MCF 10A (cell line): ENCODE data around the gene MN1. TPM values are rescaled to one million over a fixed set of nuclear protein-coding genes. Genes with fewer than 3 reads are reported as not detected.

Source experiments
- BruUV-seq: library from RNA; stranded (reverse); fragments of 400-500 nt; replicated peaks from 2 replicates; lab custom pipeline; 2021; lab: Mats Ljungman, UMichigan
- CTCF ChIA-PET: fragments of 300-600 bp; sonication (Branson Sonifier 250); formaldehyde crosslinking; extraction: SDS; loops from one replicate; lab custom pipeline; 2021; ENCODE audit warnings: antibody characterized with exemption, inconsistent platforms; lab: Yijun Ruan, JAX
- POLR2A ChIA-PET: fragments of 300-600, 350-650 bp; sonication (Branson Sonifier 250); formaldehyde crosslinking; extraction: SDS; loops from one replicate; lab custom pipeline; 2020; ENCODE audit warnings: antibody characterized with exemption, inconsistent platforms; lab: Yijun Ruan, JAX
- DNase-seq: peaks from one replicate; pipeline ENCODE4 v3.0.0-alpha.2; 2018; ENCODE audit not compliant: unreplicated experiment
- H3K27ac Mint-ChIP-seq: one replicate; pipeline ENCODE4 v1.8.0; 2022; ENCODE audit warnings: mild to moderate bottlenecking, low read depth, mixed read lengths; ENCODE audit not compliant: unreplicated experiment
- H3K27me3 Mint-ChIP-seq: one replicate; pipeline ENCODE4 v1.8.0; 2022; ENCODE audit warnings: mixed read lengths; ENCODE audit not compliant: insufficient read depth, unreplicated experiment
- H3K36me3 Mint-ChIP-seq: one replicate; pipeline ENCODE4 v1.8.0; 2022; ENCODE audit warnings: mild to moderate bottlenecking, moderate library complexity, mixed read lengths; ENCODE audit not compliant: insufficient read depth, unreplicated experiment
- H3K4me1 Mint-ChIP-seq: one replicate; pipeline ENCODE4 v1.8.0; 2022; ENCODE audit warnings: mixed read lengths; ENCODE audit not compliant: insufficient read depth, unreplicated experiment
- H3K4me3 Mint-ChIP-seq: one replicate; pipeline ENCODE4 v1.8.0; 2022; ENCODE audit warnings: mild to moderate bottlenecking, moderate library complexity, mixed read lengths; ENCODE audit not compliant: unreplicated experiment
- H3K9me3 Mint-ChIP-seq: one replicate; pipeline ENCODE4 v1.8.0; 2022; ENCODE audit warnings: mixed read lengths; ENCODE audit not compliant: unreplicated experiment
- intact Hi-C: fragments of 100-400 bp; cut with micrococcal nuclease; formaldehyde crosslinking; loops from 2 replicates; pipeline ENCODE4 v1.14.1; 2022
- total RNA-seq: library from RNA; stranded (reverse); gene quantifications from 2 replicates; pipeline ENCODE4 v1.2.3, GENCODE V29; 2022
- TF ChIP-seq, protein P1 (sequence below): fragments of 200-600 bp; IDR thresholded peaks from one replicate; pipeline ENCODE4 v1.8.0; 2022; ENCODE audit warnings: antibody characterized with exemption, mild to moderate bottlenecking; ENCODE audit not compliant: unreplicated experiment

MN1 gene
- total RNA-seq, 1 experiment from 2014 or later, result 3.9 TPM

GRCh38 chr22:27809700-27810608 is 8.4 kb upstream of the MN1 start:
- Mint-ChIP-seq H3K9me3 (no peaks in the 10 kb centered on the region), H3K4me3 (no peak overlapping the region), H3K4me1 (peaks cover 8% of the 10 kb centered on the region), H3K27me3 (no peaks in the 10 kb centered on the region), H3K36me3 (no peaks in the 10 kb centered on the region), H3K27ac (no peak overlapping the region)
- BruUV-seq, result no TSS peak
- ChIA-PET POLR2A (interaction anchor here (1.0 kb wide), 1 partner anchor 465 kb away, joined by 3 read pairs; no protein-coding TSS in a partner anchor), CTCF (interaction anchor here (0.6 kb wide), 1 partner anchor 330 kb away, joined by 4 read pairs; no protein-coding TSS in a partner anchor)
- no peak for DNase-seq
- TF ChIP-seq, protein P1, sequence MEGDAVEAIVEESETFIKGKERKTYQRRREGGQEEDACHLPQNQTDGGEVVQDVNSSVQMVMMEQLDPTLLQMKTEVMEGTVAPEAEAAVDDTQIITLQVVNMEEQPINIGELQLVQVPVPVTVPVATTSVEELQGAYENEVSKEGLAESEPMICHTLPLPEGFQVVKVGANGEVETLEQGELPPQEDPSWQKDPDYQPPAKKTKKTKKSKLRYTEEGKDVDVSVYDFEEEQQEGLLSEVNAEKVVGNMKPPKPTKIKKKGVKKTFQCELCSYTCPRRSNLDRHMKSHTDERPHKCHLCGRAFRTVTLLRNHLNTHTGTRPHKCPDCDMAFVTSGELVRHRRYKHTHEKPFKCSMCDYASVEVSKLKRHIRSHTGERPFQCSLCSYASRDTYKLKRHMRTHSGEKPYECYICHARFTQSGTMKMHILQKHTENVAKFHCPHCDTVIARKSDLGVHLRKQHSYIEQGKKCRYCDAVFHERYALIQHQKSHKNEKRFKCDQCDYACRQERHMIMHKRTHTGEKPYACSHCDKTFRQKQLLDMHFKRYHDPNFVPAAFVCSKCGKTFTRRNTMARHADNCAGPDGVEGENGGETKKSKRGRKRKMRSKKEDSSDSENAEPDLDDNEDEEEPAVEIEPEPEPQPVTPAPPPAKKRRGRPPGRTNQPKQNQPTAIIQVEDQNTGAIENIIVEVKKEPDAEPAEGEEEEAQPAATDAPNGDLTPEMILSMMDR, result no peak
- intact Hi-C loops, result loop anchor here (10.0 kb wide), 3 partner anchors 195 to 1135 kb away; no protein-coding TSS in a partner anchor

DNA sequence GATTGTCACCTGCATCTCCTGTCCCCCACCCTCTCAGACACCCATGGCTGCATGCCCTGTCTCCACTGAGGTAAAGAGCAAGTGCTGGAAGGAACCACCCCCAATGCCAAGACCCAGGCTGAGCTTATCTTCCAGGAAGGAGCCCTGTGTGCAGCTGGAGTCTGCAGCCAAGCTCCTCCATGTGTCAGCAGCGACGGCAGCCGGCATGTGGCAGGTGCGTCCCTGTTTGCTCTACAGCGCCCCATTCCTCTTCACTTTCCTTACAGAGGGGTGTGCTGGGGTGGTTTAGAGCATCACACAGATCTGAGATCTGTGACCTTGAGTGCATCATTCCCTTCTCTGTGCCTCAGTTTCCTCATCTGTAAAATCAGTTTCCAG is 7.7 kb upstream of the MN1 start:
- intact Hi-C loops, result loop anchor here (10.0 kb wide), 3 partner anchors 196 to 1134 kb away; no protein-coding TSS in a partner anchor
- DNase-seq, result no peak
- ChIA-PET POLR2A (no interaction called here), CTCF (no interaction called here)
- Mint-ChIP-seq H3K36me3 (no peaks in the 10 kb centered on the region), H3K4me3 (no peak overlapping the region), H3K4me1 (peaks cover 13% of the 10 kb centered on the region), H3K27ac (no peak overlapping the region), H3K9me3 (no peaks in the 10 kb centered on the region), H3K27me3 (no peaks in the 10 kb centered on the region)
- BruUV-seq, result no TSS peak
- TF ChIP-seq, protein P1, result no peak

- H3K4me3 Mint-ChIP-seq, result no peak overlapping the region
- H3K27ac Mint-ChIP-seq, result no peak overlapping the region
- no peaks in the 10 kb centered on the region for H3K36me3 Mint-ChIP-seq
- DNase-seq, result no peak
- H3K4me1 Mint-ChIP-seq, result peaks cover 13% of the 10 kb centered on the region
- POLR2A ChIA-PET, result no interaction called here
- TF ChIP-seq, protein P1, result no peak
- no peaks in the 10 kb centered on the region for H3K9me3 Mint-ChIP-seq
- intact Hi-C loops, result loop anchor here (10.0 kb wide), 3 partner anchors 196 to 1134 kb away; no protein-coding TSS in a partner anchor
- no peaks in the 10 kb centered on the region for H3K27me3 Mint-ChIP-seq
- no TSS peak for BruUV-seq
- CTCF ChIA-PET, result interaction anchor here (0.7 kb wide), 1 partner anchor 60 kb away, joined by 3 read pairs; no protein-coding TSS in a partner anchor
Measured at GRCh38 chr22:27808451-27809225, 7.1 kb upstream of the MN1 start.
